SK-N-SH treated with all-trans-retinoic acid at 6 μM for 48 hours (cell line): ENCODE data around the gene ADAM22.

Source experiments
- ATAC-seq: fragments of 200-7000 bp; cut with Tn5 transposase; 3 replicates; pipeline ENCODE4 v1.9.1; 2020; ENCODE audit warnings: mild to moderate bottlenecking, moderate library complexity
- ARNTL ChIP-seq: fragments of 450-650 bp; formaldehyde crosslinking; IDR thresholded peaks from 2 replicates; pipeline ENCODE4 v1.5.0; 2020; ENCODE audit warnings: low read depth, mild to moderate bottlenecking, moderate library complexity, borderline replicate concordance
- BACH2 ChIP-seq: fragments of 250-450 bp; sonication (Bioruptor Pico); IDR thresholded peaks from 2 replicates; pipeline ENCODE4 v1.9.0; 2021; ENCODE audit warnings: mild to moderate bottlenecking, borderline replicate concordance
- CREB5 ChIP-seq: fragments of 250-450 bp; sonication (Bioruptor Pico); IDR thresholded peaks from 2 replicates; pipeline ENCODE4 v1.5.1; 2020; ENCODE audit warnings: low read depth, mild to moderate bottlenecking, moderate library complexity
- ESRRG ChIP-seq: fragments of 250-450 bp; sonication (Bioruptor Pico); IDR thresholded peaks from 2 replicates; pipeline ENCODE4 v1.6.1; 2021; ENCODE audit warnings: mild to moderate bottlenecking
- GLIS3 ChIP-seq: fragments of 250-450 bp; sonication (Bioruptor Pico); IDR thresholded peaks from 2 replicates; pipeline ENCODE4 v1.5.0; 2020; ENCODE audit warnings: mild to moderate bottlenecking, moderate library complexity
- ISL1 ChIP-seq: fragments of 250-450 bp; sonication (Bioruptor Pico); IDR thresholded peaks from 2 replicates; pipeline ENCODE4 v2.1.2; 2022; ENCODE audit warnings: mild to moderate bottlenecking, moderate library complexity
- OSR1 ChIP-seq: fragments of 250-450 bp; sonication (Bioruptor Pico); IDR thresholded peaks from 2 replicates; pipeline ENCODE4 v1.8.0; 2022; ENCODE audit warnings: moderate library complexity, mild to moderate bottlenecking, inconsistent platforms
- PATZ1 ChIP-seq: fragments of 250-450 bp; sonication (Bioruptor Pico); IDR thresholded peaks from 2 replicates; pipeline ENCODE4 v1.8.0; 2020; ENCODE audit warnings: mild to moderate bottlenecking, moderate library complexity, borderline replicate concordance
- POU6F1 ChIP-seq: fragments of 250-450 bp; sonication (Bioruptor Pico); IDR thresholded peaks from 2 replicates; pipeline ENCODE4 v1.8.0; 2021; ENCODE audit warnings: low read depth, mild to moderate bottlenecking, moderate library complexity, borderline replicate concordance
- PPARA ChIP-seq: fragments of 250-450 bp; sonication (Bioruptor Pico); IDR thresholded peaks from 2 replicates; pipeline ENCODE4 v1.5.0; 2020; ENCODE audit warnings: mild to moderate bottlenecking, borderline replicate concordance
- RARB ChIP-seq: fragments of 250-450 bp; sonication (Bioruptor Pico); IDR thresholded peaks from 2 replicates; pipeline ENCODE4 v1.8.0; 2021; ENCODE audit warnings: mild to moderate bottlenecking, moderate library complexity
- TOX ChIP-seq: fragments of 250-450 bp; sonication (Bioruptor Pico); IDR thresholded peaks from 2 replicates; pipeline ENCODE4 v1.8.0; 2021; ENCODE audit warnings: mild to moderate bottlenecking, moderate library complexity, borderline replicate concordance
- ZC3H10 ChIP-seq: fragments of 250-450 bp; sonication (Bioruptor Pico); IDR thresholded peaks from 2 replicates; pipeline ENCODE4 v1.5.1; 2021; ENCODE audit warnings: mild to moderate bottlenecking, moderate library complexity
- ZFP3 ChIP-seq: fragments of 250-450 bp; sonication (Bioruptor Pico); IDR thresholded peaks from 2 replicates; pipeline ENCODE4 v1.5.0; 2020; ENCODE audit warnings: mild to moderate bottlenecking, moderate library complexity
- ZFP30 ChIP-seq: fragments of 450-650 bp; formaldehyde crosslinking; IDR thresholded peaks from 2 replicates; pipeline ENCODE4 v1.5.0; 2022; ENCODE audit warnings: mild to moderate bottlenecking, moderate library complexity
- ZNF565 ChIP-seq: fragments of 450-650 bp; formaldehyde crosslinking; conservative IDR thresholded peaks from 2 replicates; pipeline ENCODE4 v1.5.0; 2020; ENCODE audit warnings: low read depth, mild to moderate bottlenecking, moderate library complexity
- ZNF70 ChIP-seq: fragments of 450-650 bp; formaldehyde crosslinking; IDR thresholded peaks from 2 replicates; pipeline ENCODE4 v1.5.0; 2020; ENCODE audit warnings: mild to moderate bottlenecking, moderate library complexity
- ZNF8 ChIP-seq: fragments of 450-650 bp; formaldehyde crosslinking; IDR thresholded peaks from 2 replicates; pipeline ENCODE4 v1.5.0; 2020; ENCODE audit warnings: mild to moderate bottlenecking, moderate library complexity
- TF ChIP-seq, protein P1 (sequence below): fragments of 250-450 bp; sonication (Bioruptor Pico); IDR thresholded peaks from 2 replicates; pipeline ENCODE4 v1.5.1; 2021; ENCODE audit warnings: mild to moderate bottlenecking, moderate library complexity
- TF ChIP-seq, protein P2 (sequence below): fragments of 250-450 bp; sonication (Bioruptor Pico); IDR thresholded peaks from 2 replicates; pipeline ENCODE4 v1.5.0; 2020; ENCODE audit warnings: mild to moderate bottlenecking, moderate library complexity

ADAM22 gene

DNA sequence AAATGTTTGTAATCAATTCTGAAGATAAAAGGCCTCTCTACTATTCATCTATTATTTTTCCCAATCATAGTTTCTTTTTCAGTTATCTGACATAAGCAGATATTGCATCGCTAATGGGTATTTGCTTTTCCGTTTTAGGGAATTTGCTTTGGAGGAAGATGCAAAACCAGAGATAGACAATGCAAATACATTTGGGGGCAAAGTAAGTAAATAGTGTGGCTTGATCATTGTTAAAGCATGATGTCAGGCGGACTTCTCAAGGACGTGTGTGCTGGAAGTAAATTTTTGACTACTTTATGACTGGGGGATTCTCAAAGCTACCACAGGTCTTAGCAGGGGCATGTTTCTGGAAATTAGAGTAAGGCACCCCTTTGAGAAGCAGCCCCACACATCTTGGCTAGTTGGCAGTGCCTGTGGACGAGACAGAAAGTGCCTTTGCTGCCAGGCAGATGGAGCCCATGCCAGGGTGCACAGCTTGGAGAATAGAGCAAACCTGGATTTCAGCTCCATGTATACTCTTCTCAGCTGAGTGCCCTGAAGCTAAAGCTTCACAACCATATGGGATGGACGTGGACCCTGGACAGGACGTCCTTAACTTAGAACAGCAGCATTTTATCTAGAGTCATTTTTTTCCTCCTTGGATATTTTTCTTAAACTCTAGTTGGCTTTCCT lies 217.2 kb downstream of the ADAM22 start:
- no peak for ATAC-seq
- TF ChIP-seq CREB5 (CRISPR knock-in tag) (no peak), ESRRG (CRISPR knock-in tag) (no peak), TOX (CRISPR knock-in tag) (no peak), ZC3H10 (CRISPR knock-in tag) (no peak), BACH2 (no peak), ISL1 (CRISPR knock-in tag) (no peak), GLIS3 (CRISPR knock-in tag) (no peak), ZFP3 (CRISPR knock-in tag) (no peak)
- TF ChIP-seq, protein P1, sequence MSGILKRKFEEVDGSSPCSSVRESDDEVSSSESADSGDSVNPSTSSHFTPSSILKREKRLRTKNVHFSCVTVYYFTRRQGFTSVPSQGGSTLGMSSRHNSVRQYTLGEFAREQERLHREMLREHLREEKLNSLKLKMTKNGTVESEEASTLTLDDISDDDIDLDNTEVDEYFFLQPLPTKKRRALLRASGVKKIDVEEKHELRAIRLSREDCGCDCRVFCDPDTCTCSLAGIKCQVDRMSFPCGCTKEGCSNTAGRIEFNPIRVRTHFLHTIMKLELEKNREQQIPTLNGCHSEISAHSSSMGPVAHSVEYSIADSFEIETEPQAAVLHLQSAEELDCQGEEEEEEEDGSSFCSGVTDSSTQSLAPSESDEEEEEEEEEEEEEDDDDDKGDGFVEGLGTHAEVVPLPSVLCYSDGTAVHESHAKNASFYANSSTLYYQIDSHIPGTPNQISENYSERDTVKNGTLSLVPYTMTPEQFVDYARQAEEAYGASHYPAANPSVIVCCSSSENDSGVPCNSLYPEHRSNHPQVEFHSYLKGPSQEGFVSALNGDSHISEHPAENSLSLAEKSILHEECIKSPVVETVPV (CRISPR knock-in tag), result no peak
- TF ChIP-seq, protein P2, sequence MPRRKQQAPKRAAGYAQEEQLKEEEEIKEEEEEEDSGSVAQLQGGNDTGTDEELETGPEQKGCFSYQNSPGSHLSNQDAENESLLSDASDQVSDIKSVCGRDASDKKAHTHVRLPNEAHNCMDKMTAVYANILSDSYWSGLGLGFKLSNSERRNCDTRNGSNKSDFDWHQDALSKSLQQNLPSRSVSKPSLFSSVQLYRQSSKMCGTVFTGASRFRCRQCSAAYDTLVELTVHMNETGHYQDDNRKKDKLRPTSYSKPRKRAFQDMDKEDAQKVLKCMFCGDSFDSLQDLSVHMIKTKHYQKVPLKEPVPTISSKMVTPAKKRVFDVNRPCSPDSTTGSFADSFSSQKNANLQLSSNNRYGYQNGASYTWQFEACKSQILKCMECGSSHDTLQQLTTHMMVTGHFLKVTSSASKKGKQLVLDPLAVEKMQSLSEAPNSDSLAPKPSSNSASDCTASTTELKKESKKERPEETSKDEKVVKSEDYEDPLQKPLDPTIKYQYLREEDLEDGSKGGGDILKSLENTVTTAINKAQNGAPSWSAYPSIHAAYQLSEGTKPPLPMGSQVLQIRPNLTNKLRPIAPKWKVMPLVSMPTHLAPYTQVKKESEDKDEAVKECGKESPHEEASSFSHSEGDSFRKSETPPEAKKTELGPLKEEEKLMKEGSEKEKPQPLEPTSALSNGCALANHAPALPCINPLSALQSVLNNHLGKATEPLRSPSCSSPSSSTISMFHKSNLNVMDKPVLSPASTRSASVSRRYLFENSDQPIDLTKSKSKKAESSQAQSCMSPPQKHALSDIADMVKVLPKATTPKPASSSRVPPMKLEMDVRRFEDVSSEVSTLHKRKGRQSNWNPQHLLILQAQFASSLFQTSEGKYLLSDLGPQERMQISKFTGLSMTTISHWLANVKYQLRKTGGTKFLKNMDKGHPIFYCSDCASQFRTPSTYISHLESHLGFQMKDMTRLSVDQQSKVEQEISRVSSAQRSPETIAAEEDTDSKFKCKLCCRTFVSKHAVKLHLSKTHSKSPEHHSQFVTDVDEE (CRISPR knock-in tag), result no peak
- TF ChIP-seq, all 23 proteins: peak for 0

- no peak for ATAC-seq
- TF ChIP-seq BACH2 (no peak), RARB (CRISPR knock-in tag) (no peak), ARNTL (CRISPR knock-in tag) (no peak), POU6F1 (CRISPR knock-in tag) (no peak), ZNF8 (no peak), ZNF70 (CRISPR knock-in tag) (no peak), ZFP3 (CRISPR knock-in tag) (no peak), ISL1 (CRISPR knock-in tag) (no peak), ZC3H10 (CRISPR knock-in tag) (no peak), GLIS3 (CRISPR knock-in tag) (no peak), CREB5 (CRISPR knock-in tag) (no peak), ZNF565 (CRISPR knock-in tag) (no peak), OSR1 (no peak), PPARA (no peak), PATZ1 (no peak), ZFP30 (CRISPR knock-in tag) (no peak)
- TF ChIP-seq, protein P2 (CRISPR knock-in tag), result no peak
- TF ChIP-seq, protein P1 (CRISPR knock-in tag), result no peak
These were observed 219.3 kb downstream of the ADAM22 start for GRCh38 chr7:88153378-88153777.
